T-helper 1 cell treated with Interleukin-12 subunit alpha and Interleukin-12 subunit beta and Interleukin-4 antibody, amounts not matched to agents 30 μg/mL and 1 μg/mL, for 36 hours (primary cell): Measurements from ENCODE around the gene KIDINS220.

Source experiments
- H3K27ac Mint-ChIP-seq: one replicate; pipeline ENCODE4 v1.8.0; 2021; ENCODE audit warnings: mild to moderate bottlenecking, mixed read lengths
- H3K27me3 Mint-ChIP-seq: one replicate; pipeline ENCODE4 v1.8.0; 2021; ENCODE audit warnings: low read depth, mixed read lengths
- H3K36me3 Mint-ChIP-seq: one replicate; pipeline ENCODE4 v1.8.0; 2021; ENCODE audit warnings: low read depth, mixed read lengths
- H3K4me1 Mint-ChIP-seq: one replicate; pipeline ENCODE4 v1.8.0; 2021; ENCODE audit warnings: low read depth, mixed read lengths
- H3K4me3 Mint-ChIP-seq: one replicate; pipeline ENCODE4 v1.8.0; 2021; ENCODE audit warnings: mild to moderate bottlenecking, moderate library complexity, mixed read lengths
- H3K9me3 Mint-ChIP-seq: one replicate; pipeline ENCODE4 v1.8.0; 2021; ENCODE audit warnings: mixed read lengths

Gene KIDINS220

DNA sequence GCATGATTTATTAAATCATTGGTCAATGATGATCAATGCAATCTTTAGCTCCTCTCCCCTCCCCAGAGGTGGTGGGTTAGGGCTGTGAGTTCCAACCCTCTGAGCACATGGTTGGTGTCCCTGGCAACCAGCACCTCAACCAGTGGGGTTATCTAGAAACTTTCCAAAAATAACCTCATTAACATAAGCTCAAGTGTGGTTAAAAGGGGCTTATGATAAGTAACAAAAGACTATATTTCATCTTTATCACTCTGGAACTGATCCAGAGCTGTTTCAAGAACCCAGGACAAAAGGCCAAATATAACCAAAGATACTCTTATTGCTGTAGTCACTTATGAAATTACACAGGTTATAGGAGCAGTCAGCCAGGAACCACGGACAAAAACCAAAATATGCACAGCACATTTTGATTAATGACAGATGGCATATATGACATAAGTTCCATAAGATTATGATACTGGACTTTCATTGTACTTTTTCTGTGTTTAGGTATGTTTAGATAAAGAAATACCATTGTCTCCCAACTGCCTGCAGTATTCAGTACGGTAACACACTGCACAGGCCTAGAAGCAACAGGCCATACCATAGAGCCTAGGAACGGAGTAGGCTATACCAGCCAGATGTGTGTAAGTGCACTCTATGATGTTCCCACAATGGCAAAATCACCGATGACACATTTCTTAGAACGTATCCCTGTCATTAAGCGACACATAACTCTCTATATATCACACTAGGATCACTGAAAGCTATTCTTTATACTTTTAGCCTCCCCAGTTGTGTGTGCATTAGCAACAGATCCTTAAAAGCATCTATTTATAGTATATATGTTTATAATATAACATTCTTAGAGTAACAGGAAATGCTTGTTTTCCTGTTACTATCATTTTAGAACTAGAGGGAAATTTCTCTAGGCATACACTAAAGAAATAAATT lies 31.9 kb downstream of the KIDINS220 start:
- no peaks in the 10 kb centered on the region for H3K9me3 Mint-ChIP-seq
- peaks cover 14% of the 10 kb centered on the region for H3K4me1 Mint-ChIP-seq
- no peak overlapping the region for H3K4me3 Mint-ChIP-seq
- H3K27me3 Mint-ChIP-seq, result no peaks in the 10 kb centered on the region
- H3K27ac Mint-ChIP-seq, result no peak overlapping the region
- peaks cover 49% of the 10 kb centered on the region for H3K36me3 Mint-ChIP-seq

GRCh38 chr2:8803658-8804379 lies 33.6 kb downstream of the KIDINS220 start:
- H3K27ac Mint-ChIP-seq, result peak overlapping the region; percentile 86
- no peak overlapping the region for H3K4me3 Mint-ChIP-seq
- peaks cover 56% of the 10 kb centered on the region for H3K36me3 Mint-ChIP-seq
- H3K27me3 Mint-ChIP-seq, result no peaks in the 10 kb centered on the region
- no peaks in the 10 kb centered on the region for H3K9me3 Mint-ChIP-seq
- peaks cover 14% of the 10 kb centered on the region for H3K4me1 Mint-ChIP-seq

GRCh38 chr2:8802741-8803140 lies 34.7 kb downstream of the KIDINS220 start:
- H3K4me1 Mint-ChIP-seq, result peaks cover 14% of the 10 kb centered on the region
- H3K9me3 Mint-ChIP-seq, result no peaks in the 10 kb centered on the region
- H3K36me3 Mint-ChIP-seq, result peaks cover 55% of the 10 kb centered on the region
- no peak overlapping the region for H3K27ac Mint-ChIP-seq
- no peak overlapping the region for H3K4me3 Mint-ChIP-seq
- no peaks in the 10 kb centered on the region for H3K27me3 Mint-ChIP-seq

DNA sequence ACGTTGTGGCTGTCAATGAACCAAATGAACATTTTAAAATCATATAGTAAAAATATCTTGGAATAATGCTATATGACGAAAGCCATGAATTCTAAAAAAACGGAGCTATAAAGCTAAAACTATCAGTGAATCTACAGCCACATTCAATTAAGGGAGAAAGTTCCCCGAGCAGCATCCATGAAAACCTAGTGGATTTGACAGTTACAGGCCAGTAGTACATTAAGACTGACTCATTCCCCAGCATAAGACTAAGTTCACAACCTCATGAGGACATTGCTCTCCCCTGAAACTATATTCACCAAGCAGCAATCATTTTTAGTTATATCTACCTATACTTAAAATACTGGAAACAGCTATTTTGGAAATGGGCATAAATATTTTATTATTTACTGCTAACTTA lies 36.6 kb downstream of the KIDINS220 start:
- Mint-ChIP-seq H3K4me1 (peaks cover 30% of the 10 kb centered on the region), H3K9me3 (no peaks in the 10 kb centered on the region), H3K36me3 (peaks cover 59% of the 10 kb centered on the region), H3K4me3 (no peak overlapping the region), H3K27me3 (no peaks in the 10 kb centered on the region), H3K27ac (no peak overlapping the region)

DNA sequence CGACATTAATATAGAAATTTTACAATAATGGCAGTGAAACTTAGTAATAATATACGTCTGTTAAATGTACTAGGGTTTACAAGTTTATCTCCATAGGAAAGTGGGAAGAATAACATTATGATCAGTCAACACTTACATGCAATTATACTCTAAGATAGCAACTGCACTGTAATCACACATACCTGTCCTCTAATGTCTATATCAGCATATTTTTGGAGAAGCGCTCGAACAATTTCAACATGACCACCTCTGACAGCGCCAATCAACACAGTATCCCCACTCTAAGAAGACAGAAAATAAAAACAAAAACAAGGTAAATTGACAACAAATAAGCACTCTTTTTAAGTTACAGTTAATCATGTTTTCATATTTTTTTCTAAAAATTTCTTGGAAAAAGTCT lies 37.2 kb downstream of the KIDINS220 start:
- H3K4me1 Mint-ChIP-seq, result peaks cover 30% of the 10 kb centered on the region
- no peak overlapping the region for H3K27ac Mint-ChIP-seq
- H3K27me3 Mint-ChIP-seq, result no peaks in the 10 kb centered on the region
- H3K4me3 Mint-ChIP-seq, result no peak overlapping the region
- no peaks in the 10 kb centered on the region for H3K9me3 Mint-ChIP-seq
- H3K36me3 Mint-ChIP-seq, result peaks cover 58% of the 10 kb centered on the region

DNA sequence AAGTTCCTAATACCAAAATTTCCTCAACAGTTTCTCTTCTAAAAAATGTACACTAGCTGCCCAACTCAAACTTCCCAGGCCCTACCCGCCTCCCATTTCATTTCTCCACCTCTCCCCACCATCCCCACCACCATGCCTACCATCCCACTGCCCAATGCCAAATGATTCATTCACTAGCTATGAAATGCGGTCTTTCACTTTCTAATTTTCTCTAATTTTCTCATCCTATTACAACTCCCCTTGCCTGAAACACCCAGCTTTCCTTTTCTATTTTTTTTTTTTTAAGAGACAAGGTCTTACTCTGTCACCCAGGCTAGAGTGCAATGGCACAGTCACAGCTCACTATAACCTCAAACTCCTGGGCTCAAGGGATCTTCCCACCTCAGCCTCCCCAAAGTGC lies 38.4 kb downstream of the KIDINS220 start:
- Mint-ChIP-seq H3K36me3 (peaks cover 61% of the 10 kb centered on the region), H3K4me1 (peaks cover 27% of the 10 kb centered on the region), H3K27me3 (no peaks in the 10 kb centered on the region), H3K4me3 (no peak overlapping the region), H3K9me3 (no peaks in the 10 kb centered on the region), H3K27ac (no peak overlapping the region)

DNA sequence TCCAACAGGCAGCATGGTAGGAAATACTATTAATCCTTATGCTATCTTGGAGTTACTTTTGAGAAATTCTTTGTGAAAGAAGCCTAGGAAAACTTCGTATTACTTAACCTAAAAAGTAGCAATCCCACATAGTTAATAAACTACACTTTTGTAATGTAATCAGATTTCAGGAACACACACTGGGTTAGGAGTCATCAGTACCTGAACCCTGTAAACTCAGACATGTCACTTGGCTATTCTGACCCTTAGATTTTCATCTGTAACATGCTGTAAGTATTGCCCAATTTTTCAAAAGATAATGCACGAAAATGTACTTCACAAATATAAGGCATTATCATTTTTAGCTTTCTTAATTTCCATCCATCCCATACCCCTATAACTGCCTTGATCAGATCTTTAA lies 39.0 kb downstream of the KIDINS220 start:
- Mint-ChIP-seq H3K27me3 (no peaks in the 10 kb centered on the region), H3K27ac (no peak overlapping the region), H3K9me3 (no peaks in the 10 kb centered on the region), H3K4me3 (no peak overlapping the region), H3K36me3 (peaks cover 60% of the 10 kb centered on the region), H3K4me1 (peaks cover 22% of the 10 kb centered on the region)

GRCh38 chr2:8797682-8798081 lies 39.7 kb downstream of the KIDINS220 start:
- H3K36me3 Mint-ChIP-seq, result peaks cover 56% of the 10 kb centered on the region

GRCh38 chr2:8796878-8797550 lies 40.4 kb downstream of the KIDINS220 start:
- H3K36me3 Mint-ChIP-seq, result peaks cover 52% of the 10 kb centered on the region
- H3K27me3 Mint-ChIP-seq, result no peaks in the 10 kb centered on the region
- no peaks in the 10 kb centered on the region for H3K9me3 Mint-ChIP-seq
- H3K4me1 Mint-ChIP-seq, result peaks cover 18% of the 10 kb centered on the region
- H3K4me3 Mint-ChIP-seq, result peak overlapping the region; percentile 56
- peak overlapping the region; percentile 67 for H3K27ac Mint-ChIP-seq

More at GRCh38 chr2:8797682-8798081, 39.7 kb downstream of the KIDINS220 start:
- Mint-ChIP-seq H3K9me3 (no peaks in the 10 kb centered on the region), H3K4me3 (no peak overlapping the region), H3K27ac (no peak overlapping the region), H3K4me1 (peaks cover 22% of the 10 kb centered on the region), H3K27me3 (no peaks in the 10 kb centered on the region)

DNA sequence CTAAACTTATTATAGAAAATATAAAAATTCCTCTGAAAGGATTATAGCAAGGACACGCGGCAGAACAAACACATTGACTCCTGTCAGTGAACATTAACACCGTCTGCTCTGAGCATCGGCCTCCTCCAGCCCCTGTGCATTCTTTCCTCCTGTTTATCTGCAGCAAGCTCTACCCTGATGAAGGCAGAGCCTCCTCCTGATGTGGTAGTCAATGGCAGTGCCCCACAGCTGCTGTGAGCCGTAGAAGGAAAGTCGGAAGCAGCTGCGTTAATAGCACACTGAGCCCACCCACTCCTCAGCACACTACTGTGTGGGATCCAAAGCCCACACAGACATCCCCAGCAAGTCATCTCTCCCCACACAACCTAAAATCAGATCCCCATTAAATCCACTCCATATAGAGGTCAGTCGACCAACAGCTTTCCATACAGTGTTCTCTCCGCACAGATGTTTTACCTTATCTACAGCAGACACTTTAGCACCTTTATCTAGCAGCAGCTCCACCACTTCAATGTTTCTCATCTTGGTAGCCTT lies 41.0 kb downstream of the KIDINS220 start:
- Mint-ChIP-seq H3K36me3 (peaks cover 46% of the 10 kb centered on the region), H3K9me3 (no peaks in the 10 kb centered on the region), H3K4me1 (peaks cover 15% of the 10 kb centered on the region), H3K27ac (peak overlapping the region; percentile 1), H3K4me3 (peak overlapping the region; percentile 56), H3K27me3 (no peaks in the 10 kb centered on the region)

GRCh38 chr2:8794923-8795825 lies 42.2 kb downstream of the KIDINS220 start:
- H3K4me1 Mint-ChIP-seq, result peaks cover 15% of the 10 kb centered on the region
- H3K4me3 Mint-ChIP-seq, result no peak overlapping the region
- H3K9me3 Mint-ChIP-seq, result no peaks in the 10 kb centered on the region
- H3K36me3 Mint-ChIP-seq, result peaks cover 50% of the 10 kb centered on the region
- H3K27me3 Mint-ChIP-seq, result no peaks in the 10 kb centered on the region
- no peak overlapping the region for H3K27ac Mint-ChIP-seq

DNA sequence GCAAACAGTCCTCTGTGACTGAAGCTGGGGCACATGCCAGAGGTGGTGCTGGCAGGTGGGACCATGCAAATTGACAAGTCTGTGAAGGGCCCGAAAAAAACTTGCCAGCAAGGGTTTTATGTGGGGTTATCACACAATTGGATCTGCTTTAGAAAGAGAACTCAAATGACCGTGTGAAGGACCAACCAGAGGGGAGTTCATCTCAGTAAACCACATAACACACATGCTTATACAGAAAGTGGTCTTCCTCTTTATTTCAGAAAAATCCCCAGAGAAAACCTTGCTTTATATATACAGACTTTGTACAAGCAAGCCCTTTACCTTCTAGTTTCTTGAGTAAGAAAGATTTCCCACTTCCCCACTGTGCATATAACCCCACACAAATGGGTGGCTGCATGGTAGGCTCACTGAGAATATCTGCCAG lies 46.7 kb downstream of the KIDINS220 start:
- H3K4me1 Mint-ChIP-seq, result no peaks in the 10 kb centered on the region
- no peaks in the 10 kb centered on the region for H3K9me3 Mint-ChIP-seq
- peaks cover 42% of the 10 kb centered on the region for H3K36me3 Mint-ChIP-seq
- H3K4me3 Mint-ChIP-seq, result no peak overlapping the region
- no peaks in the 10 kb centered on the region for H3K27me3 Mint-ChIP-seq
- no peak overlapping the region for H3K27ac Mint-ChIP-seq

- H3K27ac Mint-ChIP-seq, result no peak overlapping the region
- no peaks in the 10 kb centered on the region for H3K4me1 Mint-ChIP-seq
- H3K36me3 Mint-ChIP-seq, result peaks cover 55% of the 10 kb centered on the region
- H3K27me3 Mint-ChIP-seq, result no peaks in the 10 kb centered on the region
- H3K9me3 Mint-ChIP-seq, result no peaks in the 10 kb centered on the region
- H3K4me3 Mint-ChIP-seq, result no peak overlapping the region
Measured at GRCh38 chr2:8786463-8786862, 51.0 kb downstream of the KIDINS220 start.
